Measurements from ENCODE around the gene INVS. TPM values are rescaled to one million over a fixed set of nuclear protein-coding genes. Genes with fewer than 3 reads are reported as not detected.

The INVS gene
- total RNA-seq, 1 donor from 2014 or later: 20.5 TPM

DNA sequence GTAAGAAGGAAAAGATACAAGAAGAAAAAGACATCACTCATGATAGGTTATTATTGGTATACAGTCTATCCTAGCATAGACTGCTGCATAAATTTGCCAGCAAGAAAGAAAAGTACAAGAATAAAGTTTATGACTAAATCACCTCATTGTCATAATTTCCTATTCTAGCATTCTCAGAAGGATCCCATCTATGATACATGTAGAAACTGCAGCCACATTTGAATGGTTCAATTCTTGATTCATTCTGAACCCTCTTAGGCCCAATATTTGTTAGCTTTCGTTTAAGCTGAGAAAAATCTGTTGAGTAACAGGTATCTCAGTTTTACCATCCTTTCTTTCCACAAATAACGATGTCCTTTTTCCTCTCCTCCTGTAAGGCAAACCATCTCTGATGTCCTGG is 21.2 kb downstream of the INVS start:
- TF ChIP-seq, protein P1, sequence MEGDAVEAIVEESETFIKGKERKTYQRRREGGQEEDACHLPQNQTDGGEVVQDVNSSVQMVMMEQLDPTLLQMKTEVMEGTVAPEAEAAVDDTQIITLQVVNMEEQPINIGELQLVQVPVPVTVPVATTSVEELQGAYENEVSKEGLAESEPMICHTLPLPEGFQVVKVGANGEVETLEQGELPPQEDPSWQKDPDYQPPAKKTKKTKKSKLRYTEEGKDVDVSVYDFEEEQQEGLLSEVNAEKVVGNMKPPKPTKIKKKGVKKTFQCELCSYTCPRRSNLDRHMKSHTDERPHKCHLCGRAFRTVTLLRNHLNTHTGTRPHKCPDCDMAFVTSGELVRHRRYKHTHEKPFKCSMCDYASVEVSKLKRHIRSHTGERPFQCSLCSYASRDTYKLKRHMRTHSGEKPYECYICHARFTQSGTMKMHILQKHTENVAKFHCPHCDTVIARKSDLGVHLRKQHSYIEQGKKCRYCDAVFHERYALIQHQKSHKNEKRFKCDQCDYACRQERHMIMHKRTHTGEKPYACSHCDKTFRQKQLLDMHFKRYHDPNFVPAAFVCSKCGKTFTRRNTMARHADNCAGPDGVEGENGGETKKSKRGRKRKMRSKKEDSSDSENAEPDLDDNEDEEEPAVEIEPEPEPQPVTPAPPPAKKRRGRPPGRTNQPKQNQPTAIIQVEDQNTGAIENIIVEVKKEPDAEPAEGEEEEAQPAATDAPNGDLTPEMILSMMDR (IDR thresholded peaks at IDR 0.05; ENCODE audit: insufficient read depth, low read length, severe bottlenecking): no peak
- Histone ChIP-seq H3K4me3 (ENCODE audit: low read depth, low read length) (no peak overlapping the region), H3K27me3 (ENCODE audit: control insufficient read depth, insufficient read depth, low read length) (no peaks in the 10 kb centered on the region), H3K36me3 (ENCODE audit: control insufficient read depth, insufficient read depth, low read length) (peaks cover 1% of the 10 kb centered on the region)
- DNase-seq (ENCODE audit: low read depth): no peak
- FAIRE-seq: no peak

DNA sequence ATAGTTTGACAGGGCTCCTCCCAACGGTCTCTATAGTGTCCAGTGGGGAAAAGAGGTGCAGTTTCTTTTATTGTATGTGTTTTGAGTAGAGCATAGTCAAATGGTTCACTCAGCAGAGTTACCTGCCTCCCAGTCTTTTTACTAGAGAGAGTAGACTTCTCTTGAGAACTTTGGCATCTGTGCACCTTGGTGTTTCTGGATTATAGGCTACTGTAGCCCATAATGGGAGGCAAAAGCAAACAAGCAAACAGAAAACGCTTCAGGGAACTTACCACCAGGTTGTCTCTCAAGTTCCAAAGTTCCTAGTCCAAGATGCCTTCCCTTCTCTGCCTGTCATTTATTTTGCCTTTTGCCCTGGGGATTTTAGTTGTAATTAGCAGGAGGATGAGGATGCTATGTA is 26.2 kb downstream of the INVS start:
- DNase-seq (ENCODE audit: low read depth) (no peak), FAIRE-seq (no peak)
- Histone ChIP-seq H3K4me3 (ENCODE audit: low read depth, low read length) (no peak overlapping the region), H3K36me3 (ENCODE audit: control insufficient read depth, insufficient read depth, low read length) (peaks cover 3% of the 10 kb centered on the region), H3K27me3 (ENCODE audit: control insufficient read depth, insufficient read depth, low read length) (no peaks in the 10 kb centered on the region)
- TF ChIP-seq, protein P1 (IDR thresholded peaks at IDR 0.05; ENCODE audit: insufficient read depth, low read length, severe bottlenecking): no peak

DNA sequence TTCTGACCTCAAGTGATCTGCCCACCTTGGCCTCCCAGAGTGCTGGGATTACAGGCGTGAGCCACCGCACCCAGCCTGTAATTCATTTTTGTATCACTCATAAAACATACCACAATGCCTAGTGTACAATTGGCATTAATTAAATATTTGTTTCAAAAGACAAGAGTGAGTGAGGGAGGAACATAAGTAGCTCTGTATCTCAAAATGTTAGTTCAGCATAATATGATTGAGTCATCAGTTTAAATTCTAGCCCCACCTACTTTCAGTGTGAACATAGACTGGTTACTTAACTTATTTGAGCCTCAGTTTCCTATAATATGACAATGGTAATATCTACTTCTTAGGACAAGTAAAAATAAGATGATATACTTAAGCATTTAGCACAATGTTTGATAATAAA is 26.9 kb downstream of the INVS start:
- peaks cover 2% of the 10 kb centered on the region for H3K36me3 ChIP-seq (ENCODE audit: control insufficient read depth, insufficient read depth, low read length)
- FAIRE-seq (no peak), DNase-seq (ENCODE audit: low read depth) (peak; percentile 33)
- TF ChIP-seq, protein P1 (IDR thresholded peaks at IDR 0.05; ENCODE audit: insufficient read depth, low read length, severe bottlenecking): no peak
- H3K4me3 ChIP-seq (ENCODE audit: low read depth, low read length): no peak overlapping the region
- no peaks in the 10 kb centered on the region for H3K27me3 ChIP-seq (ENCODE audit: control insufficient read depth, insufficient read depth, low read length)

DNA sequence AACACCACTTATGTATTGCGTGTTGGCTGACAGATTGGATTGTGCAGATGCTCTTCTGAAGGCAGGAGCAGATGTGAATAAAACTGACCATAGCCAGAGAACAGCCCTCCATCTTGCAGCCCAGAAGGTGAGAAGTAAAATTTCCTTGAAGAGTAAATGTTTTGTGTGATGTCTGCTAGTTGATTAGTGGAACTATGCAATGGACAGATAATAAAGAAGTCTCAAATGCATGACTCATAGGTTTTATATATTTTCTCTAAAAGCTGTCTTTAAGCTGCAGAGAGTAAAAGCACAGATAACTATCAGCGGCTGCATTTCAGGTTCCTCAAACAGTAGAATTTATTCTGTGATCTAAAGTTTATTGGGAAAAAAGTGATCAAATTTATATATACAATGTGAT is 27.4 kb downstream of the INVS start:
- TF ChIP-seq, protein P1 (IDR thresholded peaks at IDR 0.05; ENCODE audit: insufficient read depth, low read length, severe bottlenecking): no peak
- no peaks in the 10 kb centered on the region for H3K27me3 ChIP-seq (ENCODE audit: control insufficient read depth, insufficient read depth, low read length)
- DNase-seq (ENCODE audit: low read depth) (no peak), FAIRE-seq (no peak)
- peaks cover 2% of the 10 kb centered on the region for H3K36me3 ChIP-seq (ENCODE audit: control insufficient read depth, insufficient read depth, low read length)
- H3K4me3 ChIP-seq (ENCODE audit: low read depth, low read length): no peak overlapping the region

DNA sequence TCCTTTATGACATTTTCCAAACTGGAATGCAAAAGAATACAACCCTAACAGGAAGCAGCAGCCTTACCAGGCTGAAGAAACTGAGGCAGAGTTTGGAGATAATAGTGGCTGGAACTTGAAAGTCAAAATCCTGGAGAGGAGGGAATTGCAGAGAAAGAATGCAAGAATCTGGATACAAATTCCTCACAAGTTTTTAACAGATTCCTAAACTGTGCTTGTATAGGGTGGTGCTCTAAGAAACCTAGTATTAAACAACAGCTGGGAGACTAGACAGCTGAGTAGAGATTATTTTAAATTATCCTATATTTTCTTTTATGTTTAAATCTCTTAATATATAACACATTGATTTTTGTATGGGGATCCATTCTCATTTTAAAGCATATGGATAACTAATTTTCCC is 30.7 kb downstream of the INVS start:
- DNase-seq (ENCODE audit: low read depth) (no peak), FAIRE-seq (no peak)
- Histone ChIP-seq H3K4me3 (ENCODE audit: low read depth, low read length) (no peak overlapping the region), H3K36me3 (ENCODE audit: control insufficient read depth, insufficient read depth, low read length) (peaks cover 2% of the 10 kb centered on the region), H3K27me3 (ENCODE audit: control insufficient read depth, insufficient read depth, low read length) (no peaks in the 10 kb centered on the region)
- TF ChIP-seq, protein P1 (IDR thresholded peaks at IDR 0.05; ENCODE audit: insufficient read depth, low read length, severe bottlenecking): no peak

DNA sequence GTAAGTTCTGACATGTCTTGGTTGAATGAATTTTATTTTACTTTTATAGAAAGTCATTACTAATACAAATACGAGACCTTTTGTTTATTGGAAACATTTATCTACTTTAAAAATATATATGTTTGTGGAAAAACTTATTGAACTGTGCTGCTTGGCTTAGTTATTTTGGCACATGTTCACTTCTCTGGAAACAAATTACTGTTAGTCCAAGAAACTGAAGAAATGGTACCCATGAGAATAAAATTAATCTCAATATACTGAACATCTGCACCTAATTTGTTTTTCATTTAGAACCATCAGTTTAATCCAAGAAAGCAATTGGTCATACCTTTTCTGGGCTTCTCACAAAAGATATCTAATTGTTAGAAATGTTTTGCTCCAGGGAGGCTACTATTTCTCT is 32.2 kb downstream of the INVS start:
- Histone ChIP-seq H3K4me3 (ENCODE audit: low read depth, low read length) (no peak overlapping the region), H3K27me3 (ENCODE audit: control insufficient read depth, insufficient read depth, low read length) (no peaks in the 10 kb centered on the region), H3K36me3 (ENCODE audit: control insufficient read depth, insufficient read depth, low read length) (peaks cover 2% of the 10 kb centered on the region)
- DNase-seq (ENCODE audit: low read depth) (no peak), FAIRE-seq (no peak)
- TF ChIP-seq, protein P1 (IDR thresholded peaks at IDR 0.05; ENCODE audit: insufficient read depth, low read length, severe bottlenecking): no peak

Measured in bronchial epithelial cell (primary cell).